Raji (cell line): ENCODE results near the gene COL12A1.

Experiments used
- POLR2A ChIP-seq: IDR thresholded peaks from 2 replicates; pipeline ENCODE4 v1.6.1; 2011; ENCODE audit warnings: low read depth, low read length, control low read depth; ENCODE audit not compliant: insufficient read depth

COL12A1 gene

GRCh38 chr6:75085931-75086635 is 119.8 kb downstream of the COL12A1 start:
- TF ChIP-seq POLR2A, result no peak

- TF ChIP-seq POLR2A, result no peak
Observed at GRCh38 chr6:75084872-75085381, 120.9 kb downstream of the COL12A1 start.

- TF ChIP-seq POLR2A, result no peak
Observed at GRCh38 chr6:75084018-75084417, 121.8 kb downstream of the COL12A1 start.

- TF ChIP-seq POLR2A, result no peak
Observed at GRCh38 chr6:75081921-75082320, 123.9 kb downstream of the COL12A1 start.

- TF ChIP-seq POLR2A, result no peak
Observed at GRCh38 chr6:75081047-75081446, 124.8 kb downstream of the COL12A1 start.

GRCh38 chr6:75079589-75079988 is 126.3 kb downstream of the COL12A1 start:
- TF ChIP-seq POLR2A, result no peak

- no peak for TF ChIP-seq POLR2A
Observed at GRCh38 chr6:75077701-75078100, 128.2 kb downstream of the COL12A1 start.

GRCh38 chr6:75076009-75076408 is 129.8 kb downstream of the COL12A1 start:
- no peak for TF ChIP-seq POLR2A

- no peak for TF ChIP-seq POLR2A
Observed at GRCh38 chr6:75070244-75070643, 135.6 kb downstream of the COL12A1 start.

GRCh38 chr6:75065523-75065922 is 140.3 kb downstream of the COL12A1 start:
- TF ChIP-seq POLR2A, result no peak

- no peak for TF ChIP-seq POLR2A
Observed at GRCh38 chr6:75052491-75052890, 153.4 kb downstream of the COL12A1 start.

GRCh38 chr6:75049308-75049707 is 156.5 kb downstream of the COL12A1 start:
- no peak for TF ChIP-seq POLR2A

- no peak for TF ChIP-seq POLR2A
Observed at GRCh38 chr6:75044846-75045245, 161.0 kb downstream of the COL12A1 start.

GRCh38 chr6:75041381-75041780 is 164.5 kb downstream of the COL12A1 start:
- no peak for TF ChIP-seq POLR2A
